Stomach (tissue), 4 donors: ENCODE results near the gene POLA1.

ENCODE experiments used
- CTCF ChIP-seq, 7 experiments: fragments of 450-650 bp in 4 of 7; fragments of 200-600 bp in 3 of 7; sonication (generic) in 3 of 7; IDR thresholded peaks; one replicate each; pipeline ENCODE4 v1.5.1; 2016 to 2019; ENCODE audit warnings: antibody characterized with exemption in 7 of 7, control low read depth in 2 of 7, mild to moderate bottlenecking in 1 of 7
- POLR2A ChIP-seq, 4 donors: fragments of 450-650 bp; IDR thresholded peaks; one replicate each; pipeline ENCODE4 v1.6.1; 2016; ENCODE audit warnings: antibody characterized with exemption in 4 of 4, control low read depth in 2 of 4, mild to moderate bottlenecking in 1 of 4, moderate library complexity in 1 of 4
- POLR2AphosphoS5 ChIP-seq, 3 donors: sonication (generic); formaldehyde crosslinking; IDR thresholded peaks; one replicate each; pipeline ENCODE4 v1.6.1; 2016; ENCODE audit warnings: antibody characterized with exemption in 3 of 3

GRCh38 chrX:24985120-24985519 is 291.4 kb downstream of the POLA1 start:
- TF ChIP-seq CTCF (IDR thresholded peaks at IDR 0.05) (no peak), POLR2A (IDR thresholded peaks at IDR 0.05) (no peak), POLR2AphosphoS5 (IDR thresholded peaks at IDR 0.05) (no peak)
